Activated naive CD4-positive, alpha-beta T cell treated with anti-CD3 and anti-CD28 coated beads, Interleukin-2, amount 10 ng/mL, durations not matched to agents 7 days and 5 days (primary cell): ENCODE results near the gene CST9L.

Experiments
- CTCF ChIA-PET: fragments of 350-600 bp; sonication (Branson Sonifier 250); formaldehyde crosslinking; loops from one replicate; lab custom pipeline; 2021; ENCODE audit warnings: antibody characterized with exemption; lab: Charles Lee
- DNase-seq: peaks from one replicate; pipeline ENCODE4 v3.0.0-alpha.2; 2020
- H3K27ac Mint-ChIP-seq: one replicate; pipeline ENCODE4 v1.8.0; 2021; ENCODE audit warnings: mild to moderate bottlenecking, moderate library complexity, mixed read lengths
- H3K27me3 Mint-ChIP-seq: one replicate; pipeline ENCODE4 v1.8.0; 2021; ENCODE audit warnings: mild to moderate bottlenecking, mixed read lengths
- H3K36me3 Mint-ChIP-seq: one replicate; pipeline ENCODE4 v1.8.0; 2021; ENCODE audit warnings: mixed read lengths
- H3K4me1 Mint-ChIP-seq: one replicate; pipeline ENCODE4 v1.8.0; 2021; ENCODE audit warnings: mixed read lengths
- H3K4me3 Mint-ChIP-seq: one replicate; pipeline ENCODE4 v1.8.0; 2021; ENCODE audit warnings: mild to moderate bottlenecking, moderate library complexity, mixed read lengths
- H3K9me3 Mint-ChIP-seq: one replicate; pipeline ENCODE4 v1.8.0; 2021; ENCODE audit warnings: mixed read lengths

The CST9L gene

GRCh38 chr20:23574977-23575376, 6.7 kb upstream of the CST9L start:
- H3K4me1 Mint-ChIP-seq: no peaks in the 10 kb centered on the region
- no peaks in the 10 kb centered on the region for H3K36me3 Mint-ChIP-seq
- no peak overlapping the region for H3K27ac Mint-ChIP-seq
- H3K4me3 Mint-ChIP-seq: no peak overlapping the region
- no peaks in the 10 kb centered on the region for H3K9me3 Mint-ChIP-seq
- CTCF ChIA-PET: no interaction called here
- no peaks in the 10 kb centered on the region for H3K27me3 Mint-ChIP-seq
- DNase-seq: no peak

GRCh38 chr20:23570178-23570760, 2.0 kb upstream of the CST9L start:
- Mint-ChIP-seq H3K4me1 (no peaks in the 10 kb centered on the region), H3K4me3 (no peak overlapping the region), H3K27me3 (no peaks in the 10 kb centered on the region), H3K27ac (no peak overlapping the region), H3K36me3 (no peaks in the 10 kb centered on the region), H3K9me3 (no peaks in the 10 kb centered on the region)
- CTCF ChIA-PET: no interaction called here
- DNase-seq: no peak

GRCh38 chr20:23569570-23569969, 1.3 kb upstream of the CST9L start:
- no peaks in the 10 kb centered on the region for H3K4me1 Mint-ChIP-seq
- CTCF ChIA-PET: no interaction called here
- H3K9me3 Mint-ChIP-seq: no peaks in the 10 kb centered on the region
- H3K27me3 Mint-ChIP-seq: no peaks in the 10 kb centered on the region
- no peak overlapping the region for H3K4me3 Mint-ChIP-seq
- no peak overlapping the region for H3K27ac Mint-ChIP-seq
- no peak for DNase-seq
- H3K36me3 Mint-ChIP-seq: no peaks in the 10 kb centered on the region

GRCh38 chr20:23568971-23569330, 667 bp upstream of the CST9L start:
- DNase-seq: no peak
- CTCF ChIA-PET: no interaction called here
- no peaks in the 10 kb centered on the region for H3K27me3 Mint-ChIP-seq
- no peaks in the 10 kb centered on the region for H3K4me1 Mint-ChIP-seq
- no peak overlapping the region for H3K4me3 Mint-ChIP-seq
- no peaks in the 10 kb centered on the region for H3K9me3 Mint-ChIP-seq
- no peaks in the 10 kb centered on the region for H3K36me3 Mint-ChIP-seq
- H3K27ac Mint-ChIP-seq: no peak overlapping the region

GRCh38 chr20:23566199-23566932, 1.9 kb downstream of the CST9L start:
- H3K27ac Mint-ChIP-seq: no peak overlapping the region
- CTCF ChIA-PET: no interaction called here
- no peak overlapping the region for H3K4me3 Mint-ChIP-seq

GRCh38 chr20:23565503-23566045, 2.7 kb downstream of the CST9L start:
- peaks cover 7% of the 10 kb centered on the region for H3K9me3 Mint-ChIP-seq
- no peak overlapping the region for H3K4me3 Mint-ChIP-seq
- CTCF ChIA-PET: no interaction called here
- no peak for DNase-seq
- no peak overlapping the region for H3K27ac Mint-ChIP-seq
- H3K36me3 Mint-ChIP-seq: no peaks in the 10 kb centered on the region
- no peaks in the 10 kb centered on the region for H3K4me1 Mint-ChIP-seq
- no peaks in the 10 kb centered on the region for H3K27me3 Mint-ChIP-seq

More at GRCh38 chr20:23566199-23566932, 1.9 kb downstream of the CST9L start:
- no peaks in the 10 kb centered on the region for H3K4me1 Mint-ChIP-seq
- H3K27me3 Mint-ChIP-seq: no peaks in the 10 kb centered on the region
- no peak for DNase-seq
- H3K36me3 Mint-ChIP-seq: no peaks in the 10 kb centered on the region
- H3K9me3 Mint-ChIP-seq: peaks cover 7% of the 10 kb centered on the region

GRCh38 chr20:23564927-23565326, 3.4 kb downstream of the CST9L start:
- Mint-ChIP-seq H3K27ac (no peak overlapping the region), H3K9me3 (peaks cover 7% of the 10 kb centered on the region), H3K36me3 (no peaks in the 10 kb centered on the region), H3K4me1 (no peaks in the 10 kb centered on the region), H3K4me3 (no peak overlapping the region), H3K27me3 (no peaks in the 10 kb centered on the region)
- no peak for DNase-seq
- CTCF ChIA-PET: no interaction called here

GRCh38 chr20:23562721-23563342, 5.5 kb downstream of the CST9L start:
- Mint-ChIP-seq H3K4me1 (no peaks in the 10 kb centered on the region), H3K27me3 (no peaks in the 10 kb centered on the region), H3K4me3 (no peak overlapping the region), H3K36me3 (no peaks in the 10 kb centered on the region), H3K27ac (no peak overlapping the region), H3K9me3 (peaks cover 7% of the 10 kb centered on the region)
- CTCF ChIA-PET: no interaction called here
- DNase-seq: no peak

GRCh38 chr20:23554401-23554800, 13.9 kb downstream of the CST9L start:
- Mint-ChIP-seq H3K27me3 (peaks cover 4% of the 10 kb centered on the region), H3K9me3 (no peaks in the 10 kb centered on the region), H3K27ac (no peak overlapping the region), H3K4me3 (no peak overlapping the region), H3K4me1 (no peaks in the 10 kb centered on the region), H3K36me3 (no peaks in the 10 kb centered on the region)
- CTCF ChIA-PET: no interaction called here
- DNase-seq: no peak

- H3K27me3 Mint-ChIP-seq: peaks cover 8% of the 10 kb centered on the region
- H3K27ac Mint-ChIP-seq: no peak overlapping the region
- no peaks in the 10 kb centered on the region for H3K4me1 Mint-ChIP-seq
- H3K36me3 Mint-ChIP-seq: no peaks in the 10 kb centered on the region
- no peaks in the 10 kb centered on the region for H3K9me3 Mint-ChIP-seq
- DNase-seq: no peak
- no peak overlapping the region for H3K4me3 Mint-ChIP-seq
- CTCF ChIA-PET: no interaction called here
These were observed 16.5 kb downstream of the CST9L start for GRCh38 chr20:23551786-23552185.

- H3K27ac Mint-ChIP-seq: no peak overlapping the region
- CTCF ChIA-PET: no interaction called here
These were observed 16.9 kb downstream of the CST9L start for GRCh38 chr20:23551383-23551782.

GRCh38 chr20:23550227-23550626, 18.1 kb downstream of the CST9L start:
- DNase-seq: no peak
- Mint-ChIP-seq H3K36me3 (no peaks in the 10 kb centered on the region), H3K4me3 (no peak overlapping the region), H3K27me3 (peaks cover 8% of the 10 kb centered on the region), H3K9me3 (no peaks in the 10 kb centered on the region), H3K4me1 (no peaks in the 10 kb centered on the region), H3K27ac (no peak overlapping the region)
- CTCF ChIA-PET: no interaction called here

More at GRCh38 chr20:23551383-23551782, 16.9 kb downstream of the CST9L start:
- Mint-ChIP-seq H3K27me3 (peaks cover 8% of the 10 kb centered on the region), H3K4me3 (no peak overlapping the region), H3K9me3 (no peaks in the 10 kb centered on the region), H3K36me3 (no peaks in the 10 kb centered on the region), H3K4me1 (no peaks in the 10 kb centered on the region)
- DNase-seq: no peak

- H3K27ac Mint-ChIP-seq: no peak overlapping the region
- no peaks in the 10 kb centered on the region for H3K4me1 Mint-ChIP-seq
- H3K36me3 Mint-ChIP-seq: no peaks in the 10 kb centered on the region
- H3K4me3 Mint-ChIP-seq: no peak overlapping the region
- H3K9me3 Mint-ChIP-seq: no peaks in the 10 kb centered on the region
- CTCF ChIA-PET: no interaction called here
- H3K27me3 Mint-ChIP-seq: peaks cover 6% of the 10 kb centered on the region
- DNase-seq: no peak
These were observed 19.9 kb downstream of the CST9L start for GRCh38 chr20:23548408-23548807.

- no peak overlapping the region for H3K4me3 Mint-ChIP-seq
- no peaks in the 10 kb centered on the region for H3K36me3 Mint-ChIP-seq
- no peaks in the 10 kb centered on the region for H3K9me3 Mint-ChIP-seq
- CTCF ChIA-PET: interaction anchor here (0.6 kb wide), 1 partner anchor 16 kb away, joined by 4 read pairs; no protein-coding TSS in a partner anchor
- no peak for DNase-seq
- peaks cover 4% of the 10 kb centered on the region for H3K27me3 Mint-ChIP-seq
- no peak overlapping the region for H3K27ac Mint-ChIP-seq
- no peaks in the 10 kb centered on the region for H3K4me1 Mint-ChIP-seq
These were observed 20.7 kb downstream of the CST9L start for GRCh38 chr20:23547613-23548012.
